GM04504 (cell line): ENCODE measurements around the gene PDE10A.

ENCODE experiments used
- DNase-seq: peaks from one replicate; pipeline ENCODE4 v3.0.0-alpha.2; 2012; ENCODE audit warnings: low read depth

The PDE10A gene

GRCh38 chr6:165389534-165389933, 273.5 kb downstream of the PDE10A start:
- no peak for DNase-seq

- DNase-seq, result no peak
Measured at GRCh38 chr6:165383323-165383722, 279.7 kb downstream of the PDE10A start.

DNA sequence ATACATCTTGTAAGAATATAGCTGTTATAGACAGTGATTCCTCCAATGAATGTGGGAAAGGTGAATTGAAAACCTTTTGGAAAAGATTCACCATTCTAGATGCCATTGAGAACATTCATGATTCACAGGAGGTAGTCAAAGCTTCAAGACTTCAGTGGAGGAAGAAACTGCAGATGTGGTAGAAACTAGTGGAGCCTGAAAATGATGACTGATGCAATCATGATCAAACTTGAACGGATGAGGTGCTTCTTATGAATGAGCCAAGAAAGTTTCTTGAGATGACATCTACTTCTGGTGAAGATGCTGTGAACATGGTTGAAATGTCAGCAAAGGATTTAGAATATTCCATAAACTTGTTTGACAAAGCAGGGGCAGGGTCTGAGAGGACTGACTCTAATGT, 286.9 kb downstream of the PDE10A start:
- no peak for DNase-seq

GRCh38 chr6:165365371-165365770, 297.7 kb downstream of the PDE10A start:
- DNase-seq, result no peak

GRCh38 chr6:165345700-165346099, 317.3 kb downstream of the PDE10A start:
- DNase-seq, result no peak

DNA sequence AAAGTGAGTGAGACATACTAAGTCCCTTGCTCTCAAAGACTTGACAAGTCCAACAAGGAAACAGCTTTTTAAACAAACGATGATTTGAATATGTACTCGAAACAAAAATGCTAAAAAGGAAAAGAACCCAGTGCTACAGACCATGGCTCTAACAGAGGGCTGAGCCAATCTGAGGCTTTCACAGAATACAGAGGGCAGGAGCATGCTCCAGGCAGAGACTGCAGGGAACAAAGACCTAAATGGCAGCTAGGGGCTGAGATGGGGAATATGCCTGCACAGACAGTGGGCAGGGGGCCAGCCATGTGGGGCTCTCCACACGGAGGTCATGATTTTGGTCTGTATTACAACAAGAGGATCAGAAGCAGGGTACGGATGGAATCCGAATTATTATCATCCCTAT, 322.5 kb downstream of the PDE10A start:
- DNase-seq, result no peak

DNA sequence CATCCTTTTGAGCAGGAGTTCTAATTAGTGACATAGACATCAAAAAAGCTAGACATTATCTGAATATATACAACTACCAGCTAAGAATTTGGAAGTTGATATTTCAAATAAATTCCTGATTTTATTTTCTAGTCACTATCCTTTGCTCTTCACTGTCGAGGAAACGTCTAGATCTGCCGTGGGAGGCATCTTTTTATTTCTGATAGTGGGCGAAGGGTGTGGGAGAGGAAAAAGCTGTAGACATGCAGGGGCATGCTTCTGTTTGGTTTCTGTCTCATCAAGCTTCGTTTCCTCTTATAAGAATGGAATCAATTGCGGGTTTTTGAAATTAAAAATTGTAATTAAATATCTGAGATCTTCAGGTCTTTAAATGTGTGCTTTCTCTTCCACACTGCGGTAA, 337.4 kb downstream of the PDE10A start:
- no peak for DNase-seq

GRCh38 chr6:165321555-165322145, 341.4 kb downstream of the PDE10A start:
- DNase-seq, result no peak

DNA sequence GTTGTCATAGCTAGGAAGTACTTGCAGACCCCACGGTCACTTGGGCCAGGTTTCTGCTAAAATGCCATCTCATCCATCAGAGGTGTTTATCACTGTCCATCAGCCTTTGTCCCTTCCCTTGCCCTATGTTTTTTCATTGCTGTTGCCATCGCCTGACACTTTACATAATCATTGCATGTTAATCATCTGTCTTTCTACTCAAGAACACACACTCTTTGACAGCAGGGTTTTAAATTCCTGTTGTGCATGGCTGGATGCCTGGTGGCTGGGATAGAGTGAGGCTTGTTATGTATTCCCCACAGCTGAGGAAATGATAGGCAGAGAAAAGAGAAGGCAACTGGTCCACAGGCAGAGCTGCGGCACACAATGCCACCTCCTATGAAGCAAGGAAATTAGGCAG, 341.9 kb downstream of the PDE10A start:
- no peak for DNase-seq

DNA sequence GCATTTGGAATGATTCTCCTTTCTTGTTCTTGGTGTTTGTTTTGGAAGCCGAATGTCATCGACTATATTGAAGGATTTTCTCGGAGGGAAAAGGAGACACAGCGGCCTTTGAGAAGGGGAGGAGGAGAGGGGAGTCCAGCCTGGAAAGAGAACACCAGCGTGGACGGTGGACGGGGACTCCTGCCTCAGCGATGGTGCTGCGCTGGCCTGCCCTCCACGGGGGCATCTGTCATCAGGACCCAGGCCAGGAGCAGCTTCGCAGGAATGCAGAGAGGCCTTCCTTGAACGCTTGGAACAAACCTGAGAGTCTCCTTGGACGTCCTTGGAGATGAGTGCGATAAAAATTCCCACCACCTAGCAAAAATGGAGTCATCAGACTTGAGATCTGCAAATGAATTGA, 345.3 kb downstream of the PDE10A start:
- DNase-seq, result no peak

- DNase-seq, result no peak
Measured at GRCh38 chr6:165308926-165309731, 353.9 kb downstream of the PDE10A start, which contains the start of gene C6orf118. Gene C6orf118, minus strand, starts transcription at chr6:165309605. Its CDS starts 19 bp downstream, at chr6:165309586.

GRCh38 chr6:165306955-165307354, 356.1 kb downstream of the PDE10A start:
- DNase-seq, result no peak

- DNase-seq, result no peak
Measured at GRCh38 chr6:165301372-165302246, 361.4 kb downstream of the PDE10A start.

DNA sequence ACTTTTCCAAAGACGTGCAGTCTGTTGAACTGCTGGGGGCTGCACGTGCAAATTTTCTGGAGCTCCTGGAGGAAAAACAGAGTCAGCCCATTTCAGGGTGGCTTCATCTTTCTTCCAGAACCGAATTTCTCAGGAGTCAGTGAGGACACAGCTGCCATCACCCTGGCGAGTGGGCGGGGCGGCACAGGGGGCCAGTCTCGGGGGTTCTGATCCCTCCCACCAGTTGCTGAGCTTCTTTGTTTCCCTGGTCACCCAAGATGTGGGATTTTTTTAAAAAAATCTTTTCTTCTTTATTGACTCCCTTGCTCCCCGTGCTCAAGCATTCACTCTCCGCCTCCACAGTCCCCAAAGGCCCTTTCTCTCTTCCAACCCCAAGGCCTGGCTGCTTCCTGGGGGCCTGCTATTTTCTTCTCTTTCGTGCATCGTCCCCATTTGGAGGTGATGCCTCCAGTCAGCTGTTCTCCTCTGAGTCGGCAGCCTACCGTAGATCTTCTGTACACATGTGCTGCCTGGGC, 362.6 kb downstream of the PDE10A start:
- DNase-seq, result no peak

DNA sequence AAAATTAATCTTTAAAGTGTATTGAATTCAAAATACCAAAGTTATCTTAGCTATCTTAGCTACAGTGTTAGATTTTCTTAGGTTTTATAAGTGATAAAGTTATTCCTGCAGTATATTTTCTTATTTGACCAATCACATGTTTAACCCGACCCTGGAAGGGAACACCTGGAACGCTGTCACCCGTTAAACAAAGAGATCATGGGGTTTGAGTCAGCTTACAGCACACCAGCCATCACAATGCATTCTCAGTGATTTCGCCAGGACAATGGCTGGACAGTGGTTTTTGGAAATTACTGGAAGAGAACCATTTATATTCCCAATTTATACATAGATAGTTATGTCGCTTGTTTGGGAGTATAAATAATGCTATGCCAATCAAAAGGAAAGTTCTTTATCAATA, 364.2 kb downstream of the PDE10A start:
- DNase-seq, result no peak

DNA sequence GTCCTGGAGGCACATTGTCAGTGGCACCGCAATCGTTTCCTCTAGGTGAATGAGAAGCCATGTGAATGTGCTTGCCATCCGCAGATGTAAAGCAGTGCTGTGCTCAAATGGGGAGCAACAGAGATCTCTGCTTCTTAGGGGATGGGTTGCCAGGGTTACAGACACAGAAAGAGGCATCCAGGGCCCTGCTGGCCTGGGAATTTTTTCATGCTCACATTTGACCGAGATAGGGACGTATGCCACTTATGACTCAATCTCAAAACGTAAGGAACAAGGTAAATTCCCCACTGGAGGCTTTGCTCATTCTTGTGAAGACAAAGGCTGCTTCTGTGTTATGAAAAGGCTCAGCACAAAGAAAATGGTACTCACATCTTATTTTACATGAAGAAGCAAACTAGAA, 364.6 kb downstream of the PDE10A start:
- no peak for DNase-seq

DNA sequence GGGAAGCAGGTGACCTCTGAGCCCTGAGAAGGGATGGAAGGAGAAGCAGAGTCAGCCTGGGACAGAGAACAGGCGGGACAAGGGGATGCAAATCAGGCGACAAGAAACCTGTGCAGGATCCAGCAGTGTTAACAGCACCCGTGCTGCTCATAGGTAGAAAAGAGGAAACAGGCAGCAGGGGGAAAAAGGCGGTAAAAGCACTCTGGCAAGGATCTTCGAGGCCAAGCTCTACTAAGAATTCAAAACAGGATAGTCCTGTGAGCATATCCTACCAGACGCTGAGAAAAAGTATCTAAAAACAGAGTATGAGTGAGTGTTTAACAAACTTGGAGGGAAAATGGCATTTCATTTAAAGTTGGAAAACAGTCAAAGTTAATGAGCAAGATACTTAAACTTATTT, 370.4 kb downstream of the PDE10A start:
- no peak for DNase-seq
